Measurements from ENCODE around the gene C11orf24. TPM values are rescaled to one million over a fixed set of nuclear protein-coding genes. Genes with fewer than 3 reads are reported as not detected.
"Not testable (repeated sequence)": the region's sequence is repeated elsewhere in the genome, so short reads cannot be mapped to it uniquely, and the experiment has no call there.

The C11orf24 gene
- total RNA-seq, 8 experiments from 2014 or later = 15.4 to 29.8 (median 24.1) TPM

- in situ Hi-C loops (cut with MboI; ENCODE audit: low pct_unique_long_range_greater_than_20kb in 2 of 9, low sequenced_read_pairs in 9 of 9, unreplicated experiment in 9 of 9) = loop anchor here in 4 of 9 experiments (10.0 to 25.0 kb wide), 4 partner anchors 186 to 1411 kb away; partner anchors contain the start of gene PPP6R3 (in 1 of the 4)
- no peak overlapping the region for H3K4me3 ChIP-seq
- H3K4me1 ChIP-seq (replicated peaks in 1 of 2) = no peaks in the 10 kb centered on the region
- 71 to 100% (median 92%) methylated on average over 2 to 3 of the region's 3 CpGs; no CpG with 5 or more reads in 3 of the 10 experiments for WGBS, 10 experiments
- no peak for ATAC-seq (replicated peaks in 6 of 8)
- no peak overlapping the region for H3K27ac ChIP-seq
These were observed 20.0 kb downstream of the C11orf24 start for GRCh38 chr11:68251765-68252164.

- not testable (repeated sequence) for H3K4me3 ChIP-seq; ATAC-seq (replicated peaks in 6 of 8); H3K4me1 ChIP-seq (replicated peaks in 1 of 2); H3K27ac ChIP-seq
- in situ Hi-C loops (cut with MboI; ENCODE audit: low pct_unique_long_range_greater_than_20kb in 2 of 9, low sequenced_read_pairs in 9 of 9, unreplicated experiment in 9 of 9) = loop anchor here in 1 of 9 experiments (25.0 kb wide), 1 partner anchor 167 kb away; no protein-coding TSS in a partner anchor
- 50 to 100% (median 62%) methylated on average over 1 to 5 of the region's 5 CpGs; no CpG with 5 or more reads in 4 of the 10 experiments for WGBS, 10 experiments
These were observed 26.9 kb downstream of the C11orf24 start for GRCh38 chr11:68244912-68245311.

- H3K4me1 ChIP-seq (replicated peaks in 1 of 2); H3K27ac ChIP-seq; H3K4me3 ChIP-seq; ATAC-seq (replicated peaks in 6 of 8): not testable (repeated sequence)
- in situ Hi-C loops (cut with MboI; ENCODE audit: low pct_unique_long_range_greater_than_20kb in 2 of 9, low sequenced_read_pairs in 9 of 9, unreplicated experiment in 9 of 9) = loop anchor here in 1 of 9 experiments (25.0 kb wide), 1 partner anchor 168 kb away; no protein-coding TSS in a partner anchor
- WGBS, 10 experiments = 100% methylated on average over 1 of the region's 1 CpG; no CpG with 5 or more reads in 9 of the 10 experiments
These were observed 27.9 kb downstream of the C11orf24 start for GRCh38 chr11:68243847-68244246.

- in situ Hi-C loops (cut with MboI; ENCODE audit: low pct_unique_long_range_greater_than_20kb in 2 of 9, low sequenced_read_pairs in 9 of 9, unreplicated experiment in 9 of 9) = loop anchor here in 1 of 9 experiments (25.0 kb wide), 1 partner anchor 170 kb away; no protein-coding TSS in a partner anchor
- no peak overlapping the region for H3K4me3 ChIP-seq
- H3K4me1 ChIP-seq (replicated peaks in 1 of 2) = no peaks in the 10 kb centered on the region
- H3K27ac ChIP-seq = no peak overlapping the region
- no peak for ATAC-seq (replicated peaks in 6 of 8)
- WGBS, 10 experiments = 61 to 100% (median 86%) methylated on average over 1 to 2 of the region's 2 CpGs; no CpG with 5 or more reads in 3 of the 10 experiments
These were observed 29.2 kb downstream of the C11orf24 start for GRCh38 chr11:68242616-68243015.

GRCh38 chr11:68231621-68232020 is 40.2 kb downstream of the C11orf24 start:
- WGBS, 10 experiments = 40 to 100% (median 75%) methylated on average over 2 to 6 of the region's 7 CpGs; no CpG with 5 or more reads in 4 of the 10 experiments
- ATAC-seq (replicated peaks in 6 of 8) = no peak
- Histone ChIP-seq H3K4me1 (replicated peaks in 1 of 2) (no peaks in the 10 kb centered on the region), H3K4me3 (no peak overlapping the region), H3K27ac (no peak overlapping the region)
- in situ Hi-C loops (cut with MboI; ENCODE audit: low pct_unique_long_range_greater_than_20kb in 2 of 9, low sequenced_read_pairs in 9 of 9, unreplicated experiment in 9 of 9) = loop anchor here in 1 of 9 experiments (25.0 kb wide), 1 partner anchor 181 kb away; no protein-coding TSS in a partner anchor

- Histone ChIP-seq H3K4me3 (no peak overlapping the region), H3K4me1 (replicated peaks in 1 of 2) (no peaks in the 10 kb centered on the region), H3K27ac (no peak overlapping the region)
- ATAC-seq (replicated peaks in 6 of 8) = no peak
- WGBS, 10 experiments = 0 to 82% (median 14%) methylated on average over 1 of the region's 1 CpG; no CpG with 5 or more reads in 1 of the 10 experiments
- in situ Hi-C loops (cut with MboI; ENCODE audit: low pct_unique_long_range_greater_than_20kb in 2 of 9, low sequenced_read_pairs in 9 of 9, unreplicated experiment in 9 of 9) = loop anchor here in 1 of 9 experiments (25.0 kb wide), 1 partner anchor 183 kb away; no protein-coding TSS in a partner anchor
These were observed 42.2 kb downstream of the C11orf24 start for GRCh38 chr11:68229601-68230000.

- no peak overlapping the region for H3K4me3 ChIP-seq
- no peaks in the 10 kb centered on the region for H3K4me1 ChIP-seq (replicated peaks in 1 of 2)
- in situ Hi-C loops (cut with MboI; ENCODE audit: low pct_unique_long_range_greater_than_20kb in 2 of 9, low sequenced_read_pairs in 9 of 9, unreplicated experiment in 9 of 9) = loop anchor here in 1 of 9 experiments (25.0 kb wide), 1 partner anchor 186 kb away; no protein-coding TSS in a partner anchor
- no peak overlapping the region for H3K27ac ChIP-seq
- 0 to 93% (median 64%) methylated on average over 2 to 9 of the region's 9 CpGs; no CpG with 5 or more reads in 5 of the 10 experiments for WGBS, 10 experiments
- no peak for ATAC-seq (replicated peaks in 6 of 8)
These were observed 45.4 kb downstream of the C11orf24 start for GRCh38 chr11:68226421-68226820.

GRCh38 chr11:68224606-68225005 is 47.2 kb downstream of the C11orf24 start:
- Histone ChIP-seq H3K4me3 (no peak overlapping the region), H3K4me1 (replicated peaks in 1 of 2) (no peaks in the 10 kb centered on the region), H3K27ac (no peak overlapping the region)
- in situ Hi-C loops (cut with MboI; ENCODE audit: low pct_unique_long_range_greater_than_20kb in 2 of 9, low sequenced_read_pairs in 9 of 9, unreplicated experiment in 9 of 9) = loop anchor here in 1 of 9 experiments (25.0 kb wide), 1 partner anchor 188 kb away; no protein-coding TSS in a partner anchor
- no peak for ATAC-seq (replicated peaks in 6 of 8)
- 77 to 98% (median 83%) methylated on average over 1 to 8 of the region's 11 CpGs; no CpG with 5 or more reads in 6 of the 10 experiments for WGBS, 10 experiments

- no peak for ATAC-seq (replicated peaks in 6 of 8)
- H3K4me1 ChIP-seq (replicated peaks in 1 of 2) = no peaks in the 10 kb centered on the region
These were observed 48.5 kb downstream of the C11orf24 start for GRCh38 chr11:68223275-68223674.

GRCh38 chr11:68221406-68221805 is 50.4 kb downstream of the C11orf24 start:
- in situ Hi-C loops (cut with MboI; ENCODE audit: low pct_unique_long_range_greater_than_20kb in 2 of 9, low sequenced_read_pairs in 9 of 9, unreplicated experiment in 9 of 9) = no loop called here
- ATAC-seq (replicated peaks in 6 of 8) = no peak
- Histone ChIP-seq H3K4me1 (replicated peaks in 1 of 2) (no peaks in the 10 kb centered on the region), H3K4me3 (no peak overlapping the region), H3K27ac (no peak overlapping the region)
- 68 to 100% (median 93%) methylated on average over 1 to 2 of the region's 5 CpGs; no CpG with 5 or more reads in 7 of the 10 experiments for WGBS, 10 experiments

More at GRCh38 chr11:68223275-68223674, 48.5 kb downstream of the C11orf24 start:
- H3K27ac ChIP-seq = no peak overlapping the region
- no peak overlapping the region for H3K4me3 ChIP-seq
- WGBS, 10 experiments = 29 to 100% (median 87%) methylated on average over 1 to 6 of the region's 6 CpGs; no CpG with 5 or more reads in 1 of the 10 experiments
- in situ Hi-C loops (cut with MboI; ENCODE audit: low pct_unique_long_range_greater_than_20kb in 2 of 9, low sequenced_read_pairs in 9 of 9, unreplicated experiment in 9 of 9) = no loop called here

- 71 to 89% (median 71%) methylated on average over 5 to 16 of the region's 22 CpGs; no CpG with 5 or more reads in 7 of the 10 experiments for WGBS, 10 experiments
- ATAC-seq (replicated peaks in 6 of 8) = no peak
- in situ Hi-C loops (cut with MboI; ENCODE audit: low pct_unique_long_range_greater_than_20kb in 2 of 9, low sequenced_read_pairs in 9 of 9, unreplicated experiment in 9 of 9) = no loop called here
- H3K27ac ChIP-seq = no peak overlapping the region
- H3K4me1 ChIP-seq (replicated peaks in 1 of 2) = peaks cover 5 to 7% of the 10 kb centered on the region in 2 donors
- no peak overlapping the region for H3K4me3 ChIP-seq
These were observed 55.4 kb downstream of the C11orf24 start for GRCh38 chr11:68216171-68216938.

- ATAC-seq (replicated peaks in 6 of 8) = no peak
- Histone ChIP-seq H3K4me1 (replicated peaks in 1 of 2) (peaks cover 10 to 12% of the 10 kb centered on the region in 2 donors), H3K4me3 (no peak overlapping the region), H3K27ac (no peak overlapping the region)
- WGBS, 10 experiments = 78 to 100% (median 90%) methylated on average over 1 to 2 of the region's 6 CpGs; no CpG with 5 or more reads in 4 of the 10 experiments
- in situ Hi-C loops (cut with MboI; ENCODE audit: low pct_unique_long_range_greater_than_20kb in 2 of 9, low sequenced_read_pairs in 9 of 9, unreplicated experiment in 9 of 9) = no loop called here
These were observed 56.1 kb downstream of the C11orf24 start for GRCh38 chr11:68215524-68216170.

- H3K4me3 ChIP-seq = no peak overlapping the region
- H3K27ac ChIP-seq = no peak overlapping the region
- 67 to 100% (median 83%) methylated on average over 2 to 9 of the region's 15 CpGs; no CpG with 5 or more reads in 2 of the 10 experiments for WGBS, 10 experiments
- peaks cover 10 to 16% of the 10 kb centered on the region in 2 donors for H3K4me1 ChIP-seq (replicated peaks in 1 of 2)
- in situ Hi-C loops (cut with MboI; ENCODE audit: low pct_unique_long_range_greater_than_20kb in 2 of 9, low sequenced_read_pairs in 9 of 9, unreplicated experiment in 9 of 9) = no loop called here
- no peak for ATAC-seq (replicated peaks in 6 of 8)
These were observed 56.7 kb downstream of the C11orf24 start for GRCh38 chr11:68215087-68215445.

Data from motor neuron (in vitro differentiated cells).